IMR-90 (cell line): ENCODE measurements around the gene L1CAM. TPM values are rescaled to one million over a fixed set of nuclear protein-coding genes. Genes with fewer than 3 reads are reported as not detected.

Experiments used
- ATAC-seq: fragments of 200-7000 bp; cut with Tn5 transposase; 2 replicates; pipeline ENCODE4 v1.9.1; 2020; ENCODE audit warnings: low read depth, mild to moderate bottlenecking, moderate library complexity
- BruUV-seq: library from RNA; stranded (reverse); fragments of 400-500 nt; replicated peaks from 2 replicates; lab custom pipeline; 2021; lab: Mats Ljungman, UMichigan
- CTCF ChIA-PET: fragments of 300-600 bp; formaldehyde crosslinking; extraction: SDS; loops from one replicate; lab custom pipeline; 2021; ENCODE audit warnings: antibody characterized with exemption; lab: Yijun Ruan, JAX
- POLR2A ChIA-PET: fragments of 300-600 bp; sonication (Branson Sonifier 250); formaldehyde crosslinking; loops from one replicate; lab custom pipeline; 2022; ENCODE audit warnings: antibody characterized with exemption; ENCODE audit not compliant: unreplicated experiment; lab: Charles Lee
- DNase-seq: peaks from one replicate; pipeline ENCODE4 v3.0.0; 2013
- H2AFZ ChIP-seq: replicated peaks from 2 replicates; pipeline ENCODE3; 2013; ENCODE audit warnings: low read length, mild to moderate bottlenecking; ENCODE audit not compliant: poor library complexity
- H2AK5ac ChIP-seq: 2 replicates; pipeline ENCODE4 v1.6.1; 2013; ENCODE audit warnings: low read depth, low read length, inconsistent platforms
- H2AK9ac ChIP-seq: replicated peaks from 2 replicates; pipeline ENCODE3; 2013; ENCODE audit warnings: mild to moderate bottlenecking, low read depth, low read length, moderate library complexity; ENCODE audit not compliant: poor library complexity
- H2BK120ac ChIP-seq: 2 replicates; pipeline ENCODE4 v1.6.1; 2013; ENCODE audit warnings: low read depth, low read length, inconsistent platforms
- H2BK15ac ChIP-seq: 3 replicates; pipeline ENCODE4 v1.6.1; 2013; ENCODE audit warnings: low read depth, low read length, inconsistent platforms
- H2BK20ac ChIP-seq: 2 replicates; pipeline ENCODE4 v1.6.1; 2013; ENCODE audit warnings: low read depth, mild to moderate bottlenecking, inconsistent platforms, low read length, moderate library complexity
- H2BK5ac ChIP-seq: 2 replicates; pipeline ENCODE4 v1.6.1; 2013; ENCODE audit warnings: mild to moderate bottlenecking, low read depth, low read length, inconsistent platforms; ENCODE audit not compliant: poor library complexity, severe bottlenecking
- H3K14ac ChIP-seq: replicated peaks from 2 replicates; pipeline ENCODE4 v1.6.1; 2013; ENCODE audit warnings: low read depth, low read length, inconsistent platforms
- H3K18ac ChIP-seq: 2 replicates; pipeline ENCODE4 v1.6.1; 2013; ENCODE audit warnings: low read depth, low read length, control low read depth
- H3K23ac ChIP-seq: 2 replicates; pipeline ENCODE4 v1.6.1; 2013; ENCODE audit warnings: low read depth, low read length, inconsistent platforms
- H3K27ac ChIP-seq: 2 replicates; pipeline ENCODE4 v1.5.1; 2013; ENCODE audit warnings: mild to moderate bottlenecking, control low read depth, low read length; ENCODE audit not compliant: insufficient read depth
- H3K27me3 ChIP-seq: 2 replicates; pipeline ENCODE4 v1.6.1; 2013; ENCODE audit warnings: low read length; ENCODE audit not compliant: control insufficient read depth, insufficient read depth
- H3K36me3 ChIP-seq: 2 replicates; pipeline ENCODE4 v1.6.1; 2013; ENCODE audit warnings: low read length, mixed read lengths; ENCODE audit not compliant: control insufficient read depth, insufficient read depth
- H3K4ac ChIP-seq: 2 replicates; pipeline ENCODE4 v1.6.1; 2013; ENCODE audit warnings: low read depth, low read length, inconsistent platforms
- H3K4me1 ChIP-seq: 2 replicates; pipeline ENCODE4 v1.6.1; 2013; ENCODE audit warnings: low read length, mixed read lengths; ENCODE audit not compliant: control insufficient read depth, insufficient read depth
- H3K4me2 ChIP-seq: 2 replicates; pipeline ENCODE4 v1.6.1; 2013; ENCODE audit warnings: low read depth, mild to moderate bottlenecking, control low read depth, low read length, moderate library complexity
- H3K4me3 ChIP-seq: 2 replicates; pipeline ENCODE4 v1.5.1; 2013; ENCODE audit warnings: low read depth, mild to moderate bottlenecking, control low read depth, low read length, moderate library complexity; ENCODE audit not compliant: insufficient read depth
- H3K56ac ChIP-seq: 2 replicates; pipeline ENCODE4 v1.6.1; 2013; ENCODE audit warnings: low read length, inconsistent platforms; ENCODE audit not compliant: insufficient read depth; ENCODE audit errors: extremely low read depth
- H3K79me1 ChIP-seq, 2 experiments: 2 replicates each; pipeline ENCODE4 v1.6.1; 2013; ENCODE audit warnings: low read length in 2 of 2, inconsistent platforms in 1 of 2, low read depth in 1 of 2
- H3K9ac ChIP-seq: 2 replicates; pipeline ENCODE4 v1.6.1; 2013; ENCODE audit warnings: low read depth, low read length, control low read depth
- H3K9me1 ChIP-seq: 2 replicates; pipeline ENCODE4 v1.6.1; 2013; ENCODE audit warnings: low read length, inconsistent platforms; ENCODE audit not compliant: insufficient read depth
- H3K9me3 ChIP-seq: 2 replicates; pipeline ENCODE4 v1.6.1; 2013; ENCODE audit warnings: low read length; ENCODE audit not compliant: control insufficient read depth, insufficient read depth
- H4K20me1 ChIP-seq: 2 replicates; pipeline ENCODE4 v1.6.1; 2013; ENCODE audit warnings: low read length, inconsistent platforms; ENCODE audit not compliant: insufficient read depth
- H4K5ac ChIP-seq: 2 replicates; pipeline ENCODE4 v1.6.1; 2013; ENCODE audit warnings: mild to moderate bottlenecking, low read depth, low read length, control low read depth
- H4K8ac ChIP-seq, 2 experiments: 2 replicates each; pipeline ENCODE4 v1.6.1; 2013; ENCODE audit warnings: low read depth in 2 of 2, low read length in 2 of 2, control low read depth in 1 of 2, inconsistent platforms in 1 of 2
- H4K91ac ChIP-seq: 2 replicates; pipeline ENCODE4 v1.6.1; 2013; ENCODE audit warnings: low read depth, low read length, inconsistent platforms; ENCODE audit not compliant: insufficient read depth
- CHD1 ChIP-seq: IDR thresholded peaks from 2 replicates; pipeline ENCODE4 v1.6.1; 2012; ENCODE audit warnings: low read depth, low read length, improper control_type of control experiment
- FOS ChIP-seq: fragments of 150-350 bp; IDR thresholded peaks from 2 replicates; pipeline ENCODE4 v1.6.1; 2016; ENCODE audit warnings: low read depth, low read length
- MAFK ChIP-seq: IDR thresholded peaks from 2 replicates; pipeline ENCODE4 v1.6.1; 2012; ENCODE audit warnings: low read depth, low read length, improper control_type of control experiment
- MAZ ChIP-seq: IDR thresholded peaks from 2 replicates; pipeline ENCODE4 v1.6.1; 2012; ENCODE audit warnings: low read depth, mild to moderate bottlenecking, low read length, improper control_type of control experiment, moderate library complexity, borderline replicate concordance
- MXI1 ChIP-seq: IDR thresholded peaks from 2 replicates; pipeline ENCODE4 v1.6.1; 2012; ENCODE audit warnings: low read depth, mild to moderate bottlenecking, low read length, moderate library complexity, borderline replicate concordance
- POLR2A ChIP-seq: IDR thresholded peaks from 2 replicates; pipeline ENCODE4 v1.6.1; 2012; ENCODE audit warnings: mild to moderate bottlenecking, low read depth, low read length
- RAD21 ChIP-seq: IDR thresholded peaks from 2 replicates; pipeline ENCODE4 v1.6.1; 2012; ENCODE audit warnings: low read length, improper control_type of control experiment
- RFX5 ChIP-seq: IDR thresholded peaks from 2 replicates; pipeline ENCODE4 v1.8.0; 2012; ENCODE audit warnings: low read depth, mild to moderate bottlenecking, low read length, moderate library complexity
- SMC3 ChIP-seq: fragments of 150-350 bp; IDR thresholded peaks from 2 replicates; pipeline ENCODE4 v1.6.1; 2016; ENCODE audit warnings: low read depth, mild to moderate bottlenecking, antibody characterized with exemption, low read length, moderate library complexity
- dilution Hi-C: fragments of 300-500 bp; cut with HindIII; formaldehyde crosslinking; loops from one replicate; pipeline ENCODE4 v1.14.3; 2018; ENCODE audit warnings: low sequenced_read_pairs; ENCODE audit not compliant: unreplicated experiment
- in situ Hi-C: fragments of 300-500 bp; cut with MboI; formaldehyde crosslinking; loops from 3 replicates; pipeline ENCODE4 v1.14.3; 2019; ENCODE audit warnings: low sequenced_read_pairs, inconsistent platforms, mixed read lengths
- intact Hi-C: fragments of 100-400 bp; cut with micrococcal nuclease; formaldehyde crosslinking; loops from 2 replicates; pipeline ENCODE4 v1.10.0; 2022
- polyA plus RNA-seq, 3 experiments: library from polyadenylated mRNA; depleted of rRNA; stranded (reverse); fragments of >200 nt; gene quantifications; 2 replicates each; pipeline ENCODE4 v1.2.3, GENCODE V29; 2012; ENCODE audit warnings: low replicate concordance in 1 of 3
- total RNA-seq: library from RNA; depleted of rRNA; stranded (reverse); fragments of >200 nt; gene quantifications from 2 replicates; pipeline ENCODE4 v1.2.3, GENCODE V29; 2012
- TF ChIP-seq, protein P1 (sequence below): fragments of 150-350 bp; IDR thresholded peaks from 2 replicates; pipeline ENCODE4 v1.6.1; 2016; ENCODE audit warnings: low read depth, mild to moderate bottlenecking, low read length, moderate library complexity, borderline replicate concordance
- TF ChIP-seq, protein P2 (sequence below): conservative IDR thresholded peaks from 2 replicates; pipeline ENCODE4 v1.5.1; 2012; ENCODE audit warnings: mild to moderate bottlenecking, low read depth, low read length, improper control_type of control experiment
- TF ChIP-seq, protein P3 (sequence below): fragments of 150-350 bp; IDR thresholded peaks from 2 replicates; pipeline ENCODE4 v1.6.1; 2017; ENCODE audit warnings: mild to moderate bottlenecking, antibody characterized with exemption, low read length, low read depth

Gene L1CAM
- total and polyA plus RNA-seq, 2 of the 4 experiments (the other 2 are of a cell fraction), result 0.36 to 1.9 TPM

DNA sequence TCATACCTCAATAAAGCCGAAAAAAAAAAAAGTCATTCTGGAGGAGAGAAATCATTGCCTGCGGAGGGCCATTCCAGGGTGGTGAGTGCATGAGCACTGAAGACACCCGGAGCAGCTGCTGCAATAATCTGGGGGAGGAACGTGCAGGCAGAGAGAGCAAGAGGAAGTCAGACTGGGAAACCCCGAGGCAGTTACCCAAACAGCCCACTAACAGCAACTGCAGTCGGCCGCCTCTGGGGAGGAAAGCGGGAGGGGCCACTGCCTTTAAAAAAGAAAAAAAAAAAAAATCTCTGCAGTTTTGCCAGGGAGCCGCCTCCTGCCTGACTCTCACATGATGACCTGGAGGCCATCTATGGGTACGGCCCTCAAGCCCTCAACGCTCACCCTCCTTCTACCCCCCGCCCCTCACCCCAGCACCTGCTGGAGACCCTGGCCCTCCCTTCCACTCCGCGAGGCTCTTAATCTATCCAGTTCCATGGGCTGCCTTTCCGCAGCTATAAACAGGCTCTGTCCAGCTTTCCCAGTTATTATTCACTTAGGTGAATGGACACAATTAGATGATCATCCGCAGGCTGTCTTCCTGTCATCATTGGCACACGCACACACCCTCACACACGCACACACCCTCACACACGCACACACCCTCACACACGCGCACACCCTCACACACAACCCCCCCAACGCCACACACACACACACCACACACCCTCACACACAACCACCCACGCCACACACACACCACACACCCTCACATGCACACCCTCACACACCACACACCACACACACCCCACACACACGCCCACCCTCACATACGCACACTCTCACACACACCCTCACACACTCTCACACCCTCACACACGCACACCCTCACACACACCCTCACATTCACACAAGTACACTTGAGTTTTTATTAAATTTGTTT lies 15.1 kb upstream of the L1CAM start (continued):
- TF ChIP-seq, protein P1, sequence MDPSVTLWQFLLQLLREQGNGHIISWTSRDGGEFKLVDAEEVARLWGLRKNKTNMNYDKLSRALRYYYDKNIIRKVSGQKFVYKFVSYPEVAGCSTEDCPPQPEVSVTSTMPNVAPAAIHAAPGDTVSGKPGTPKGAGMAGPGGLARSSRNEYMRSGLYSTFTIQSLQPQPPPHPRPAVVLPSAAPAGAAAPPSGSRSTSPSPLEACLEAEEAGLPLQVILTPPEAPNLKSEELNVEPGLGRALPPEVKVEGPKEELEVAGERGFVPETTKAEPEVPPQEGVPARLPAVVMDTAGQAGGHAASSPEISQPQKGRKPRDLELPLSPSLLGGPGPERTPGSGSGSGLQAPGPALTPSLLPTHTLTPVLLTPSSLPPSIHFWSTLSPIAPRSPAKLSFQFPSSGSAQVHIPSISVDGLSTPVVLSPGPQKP, result no peak
- no peak for TF ChIP-seq CHD1

DNA sequence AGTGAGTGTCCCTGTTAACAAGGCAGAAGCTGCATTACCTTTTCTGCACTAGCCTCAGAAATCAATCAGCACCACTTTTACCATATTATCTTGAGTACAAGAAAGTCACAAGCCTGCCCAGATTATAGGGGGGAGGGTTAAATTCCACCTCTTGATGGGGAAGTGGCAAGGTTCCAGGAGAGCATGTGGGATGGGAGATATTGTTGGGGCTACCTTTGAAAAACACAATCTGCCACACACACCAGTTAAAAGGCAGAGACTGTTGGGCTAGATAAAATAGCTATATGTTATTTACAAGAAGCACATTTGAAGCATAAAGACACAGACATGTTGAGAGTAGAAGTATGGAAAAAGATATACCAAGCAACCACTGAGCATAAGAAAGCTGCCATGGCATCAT lies 11.9 kb upstream of the L1CAM start:
- Histone ChIP-seq H4K20me1 (no peaks in the 10 kb centered on the region; the same call in 1 of the 2 replicates), H3K9me1 (peaks cover 4% of the 10 kb centered on the region), H3K14ac (no peak overlapping the region), H3K4me3 (no peak overlapping the region), H2BK20ac (no peak overlapping the region), H2AK9ac (no peak overlapping the region), H4K8ac (no peak overlapping the region), H3K18ac (no peak overlapping the region), H3K4ac (no peak overlapping the region), H2AFZ (no peak overlapping the region), H3K4me2 (no peak overlapping the region), H3K27me3 (peaks cover 15% of the 10 kb centered on the region), H2AK5ac (no peak overlapping the region), H3K9ac (no peak overlapping the region), H3K4me1 (peaks cover 9% of the 10 kb centered on the region; the same call in 1 of the 2 replicates), H3K23ac (no peak overlapping the region), H3K9me3 (peaks cover 9% of the 10 kb centered on the region; the same call in 1 of the 2 replicates), H4K5ac (no peak overlapping the region), H2BK120ac (no peak overlapping the region), H3K79me1 (no peaks in the 10 kb centered on the region), H4K91ac (no peak overlapping the region), H3K27ac (no peak overlapping the region), H2BK5ac (no peak overlapping the region), H3K56ac (no peak overlapping the region), H2BK15ac (no peak overlapping the region), H3K36me3 (no peaks in the 10 kb centered on the region)
- intact Hi-C loops (no loop called here), in situ Hi-C loops (no loop called here), dilution Hi-C loops (no loop called here)
- no TSS peak for BruUV-seq
- no peak for ATAC-seq
- DNase-seq, result no peak
- ChIA-PET CTCF (no interaction called here), POLR2A (no interaction called here)
- no peak for TF ChIP-seq SMC3
- TF ChIP-seq CHD1, result no peak
- TF ChIP-seq, protein P2, sequence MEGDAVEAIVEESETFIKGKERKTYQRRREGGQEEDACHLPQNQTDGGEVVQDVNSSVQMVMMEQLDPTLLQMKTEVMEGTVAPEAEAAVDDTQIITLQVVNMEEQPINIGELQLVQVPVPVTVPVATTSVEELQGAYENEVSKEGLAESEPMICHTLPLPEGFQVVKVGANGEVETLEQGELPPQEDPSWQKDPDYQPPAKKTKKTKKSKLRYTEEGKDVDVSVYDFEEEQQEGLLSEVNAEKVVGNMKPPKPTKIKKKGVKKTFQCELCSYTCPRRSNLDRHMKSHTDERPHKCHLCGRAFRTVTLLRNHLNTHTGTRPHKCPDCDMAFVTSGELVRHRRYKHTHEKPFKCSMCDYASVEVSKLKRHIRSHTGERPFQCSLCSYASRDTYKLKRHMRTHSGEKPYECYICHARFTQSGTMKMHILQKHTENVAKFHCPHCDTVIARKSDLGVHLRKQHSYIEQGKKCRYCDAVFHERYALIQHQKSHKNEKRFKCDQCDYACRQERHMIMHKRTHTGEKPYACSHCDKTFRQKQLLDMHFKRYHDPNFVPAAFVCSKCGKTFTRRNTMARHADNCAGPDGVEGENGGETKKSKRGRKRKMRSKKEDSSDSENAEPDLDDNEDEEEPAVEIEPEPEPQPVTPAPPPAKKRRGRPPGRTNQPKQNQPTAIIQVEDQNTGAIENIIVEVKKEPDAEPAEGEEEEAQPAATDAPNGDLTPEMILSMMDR, result no peak
- TF ChIP-seq MAFK, result no peak
- TF ChIP-seq POLR2A, result no peak
- no peak for TF ChIP-seq RFX5
- TF ChIP-seq RAD21, result no peak
- TF ChIP-seq MXI1, result no peak
- TF ChIP-seq, protein P3, sequence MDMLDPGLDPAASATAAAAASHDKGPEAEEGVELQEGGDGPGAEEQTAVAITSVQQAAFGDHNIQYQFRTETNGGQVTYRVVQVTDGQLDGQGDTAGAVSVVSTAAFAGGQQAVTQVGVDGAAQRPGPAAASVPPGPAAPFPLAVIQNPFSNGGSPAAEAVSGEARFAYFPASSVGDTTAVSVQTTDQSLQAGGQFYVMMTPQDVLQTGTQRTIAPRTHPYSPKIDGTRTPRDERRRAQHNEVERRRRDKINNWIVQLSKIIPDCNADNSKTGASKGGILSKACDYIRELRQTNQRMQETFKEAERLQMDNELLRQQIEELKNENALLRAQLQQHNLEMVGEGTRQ, result no peak
- TF ChIP-seq FOS, result no peak
- TF ChIP-seq MAZ, result no peak
